Endothelial cell of coronary artery (primary cell): ENCODE data around the gene NFKBIE. TPM values are rescaled to one million over a fixed set of nuclear protein-coding genes. Genes with fewer than 3 reads are reported as not detected.

Experiments
- total RNA-seq: library from RNA; depleted of rRNA; stranded (reverse); fragments of >200 nt; gene quantifications from 2 replicates; pipeline ENCODE4 v1.2.3, GENCODE V29; 2014

Gene NFKBIE, protein sequence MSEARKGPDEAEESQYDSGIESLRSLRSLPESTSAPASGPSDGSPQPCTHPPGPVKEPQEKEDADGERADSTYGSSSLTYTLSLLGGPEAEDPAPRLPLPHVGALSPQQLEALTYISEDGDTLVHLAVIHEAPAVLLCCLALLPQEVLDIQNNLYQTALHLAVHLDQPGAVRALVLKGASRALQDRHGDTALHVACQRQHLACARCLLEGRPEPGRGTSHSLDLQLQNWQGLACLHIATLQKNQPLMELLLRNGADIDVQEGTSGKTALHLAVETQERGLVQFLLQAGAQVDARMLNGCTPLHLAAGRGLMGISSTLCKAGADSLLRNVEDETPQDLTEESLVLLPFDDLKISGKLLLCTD
- 9.2 and 10.6 TPM in 2 replicates for total RNA-seq

DNA sequence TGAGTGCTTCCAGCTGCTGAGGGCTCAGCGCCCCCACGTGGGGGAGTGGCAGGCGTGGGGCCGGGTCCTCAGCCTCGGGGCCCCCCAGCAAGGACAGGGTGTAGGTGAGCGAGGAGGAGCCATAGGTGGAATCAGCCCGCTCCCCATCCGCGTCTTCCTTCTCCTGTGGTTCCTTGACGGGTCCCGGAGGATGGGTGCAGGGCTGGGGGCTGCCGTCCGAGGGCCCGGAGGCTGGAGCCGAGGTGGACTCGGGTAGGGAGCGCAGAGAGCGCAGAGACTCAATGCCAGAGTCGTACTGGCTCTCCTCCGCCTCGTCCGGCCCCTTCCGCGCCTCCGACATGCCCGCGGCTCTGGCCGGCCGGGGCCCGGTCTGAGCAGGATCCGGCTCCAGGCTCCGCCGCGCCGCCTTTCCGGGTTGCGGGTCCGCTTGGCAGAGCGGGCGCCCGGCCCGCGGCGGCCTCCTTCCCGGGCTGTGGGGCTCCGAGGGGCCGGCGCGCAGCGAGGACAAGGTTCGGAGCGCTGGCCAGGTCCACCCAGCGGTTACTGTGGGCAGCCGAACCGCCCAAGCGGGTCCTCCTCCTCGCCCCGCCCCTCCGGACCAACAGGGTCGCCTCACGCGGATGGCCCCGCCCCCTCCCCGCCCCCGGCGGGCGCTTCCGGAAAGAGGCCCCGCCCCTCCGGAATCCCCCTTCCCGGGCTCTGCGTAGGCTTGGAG is at the start of gene NFKBIE:
TSS of gene NFKBIE (minus strand) at position 545 of the 715 bp plus-strand sequence. CDS start at position 340, 205 bp downstream.

DNA sequence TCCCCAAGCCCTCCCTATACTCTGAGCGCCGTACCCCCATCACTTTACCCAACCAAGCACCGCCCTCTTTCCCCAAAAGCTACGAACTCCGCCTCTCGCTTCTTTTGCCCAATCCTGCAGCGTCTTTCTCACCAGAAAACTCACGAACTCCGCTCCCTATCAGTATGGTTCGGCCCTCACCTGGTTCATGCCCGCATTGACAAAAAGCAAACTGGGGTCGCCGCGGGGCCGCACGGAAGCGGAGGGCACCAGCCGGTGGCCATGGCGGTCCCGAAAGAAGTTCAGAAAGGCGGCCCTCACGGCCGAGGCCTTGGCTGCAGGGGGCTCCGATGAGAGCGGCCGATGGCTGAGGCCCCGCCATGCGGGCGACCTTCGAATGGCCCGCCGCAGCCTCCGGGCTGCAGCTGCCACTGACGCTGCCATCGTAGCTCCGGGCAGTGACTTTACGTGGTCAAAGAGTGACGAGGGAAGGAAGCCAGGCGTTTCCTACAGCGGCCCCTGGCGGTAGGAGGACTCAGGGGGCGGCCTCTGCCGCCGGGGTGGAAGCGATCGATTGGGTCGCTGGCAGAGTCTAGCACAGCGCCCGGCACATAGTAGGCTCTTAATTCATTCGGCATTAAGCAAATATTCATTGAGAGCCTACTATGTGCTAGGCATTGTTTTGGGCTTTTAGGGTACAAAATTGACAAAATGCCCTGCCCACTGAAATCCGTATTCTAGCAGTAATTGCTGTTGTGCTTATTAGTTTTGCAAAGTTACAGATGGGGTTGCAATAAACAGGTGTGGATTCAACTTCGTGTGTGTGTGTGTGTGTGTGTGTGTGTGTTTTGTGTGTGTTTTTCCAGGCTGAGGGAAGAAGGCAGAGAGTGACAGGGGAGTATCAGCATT is 47.8 kb upstream of the NFKBIE start, which contains the start of gene AARS2:
TSS of gene AARS2 (minus strand) at position 447 of the 888 bp plus-strand sequence. CDS start at position 423, 24 bp downstream.

DNA sequence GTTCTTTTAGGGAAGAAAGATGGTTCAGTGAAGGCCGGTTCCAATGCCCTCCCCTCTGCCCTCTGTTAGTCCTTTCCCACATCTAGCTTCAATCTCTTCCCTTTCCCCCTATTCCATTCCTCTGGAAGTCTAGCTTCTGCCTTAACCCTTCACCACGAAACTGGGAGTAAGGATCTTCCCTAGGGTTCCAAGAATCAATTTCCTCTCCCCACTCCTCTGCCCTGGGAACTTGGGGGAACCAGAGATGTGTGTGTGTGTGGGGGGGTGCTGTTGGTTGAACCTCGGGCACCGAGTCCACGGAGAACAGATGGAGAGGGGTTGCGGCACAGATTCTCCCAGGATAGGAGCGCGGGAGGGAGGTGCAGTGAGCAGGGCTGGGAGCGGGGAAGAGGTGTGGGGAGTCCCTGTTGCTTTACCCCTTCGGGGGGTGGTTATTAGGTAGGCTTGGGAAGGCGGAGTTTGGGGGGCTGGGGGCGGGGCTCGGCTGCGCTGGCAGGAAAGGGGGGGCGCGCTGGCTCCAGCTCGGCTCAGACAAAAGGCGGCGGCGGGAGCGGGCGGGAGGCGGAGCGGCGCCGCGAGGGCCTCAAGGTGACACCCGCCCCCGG is 4.7 kb upstream of the NFKBIE start, which contains the start of gene TMEM151B:
TSS of gene TMEM151B (plus strand) at position 530 of the 605 bp plus-strand sequence. CDS start 293 bp downstream, outside the sequence.

DNA sequence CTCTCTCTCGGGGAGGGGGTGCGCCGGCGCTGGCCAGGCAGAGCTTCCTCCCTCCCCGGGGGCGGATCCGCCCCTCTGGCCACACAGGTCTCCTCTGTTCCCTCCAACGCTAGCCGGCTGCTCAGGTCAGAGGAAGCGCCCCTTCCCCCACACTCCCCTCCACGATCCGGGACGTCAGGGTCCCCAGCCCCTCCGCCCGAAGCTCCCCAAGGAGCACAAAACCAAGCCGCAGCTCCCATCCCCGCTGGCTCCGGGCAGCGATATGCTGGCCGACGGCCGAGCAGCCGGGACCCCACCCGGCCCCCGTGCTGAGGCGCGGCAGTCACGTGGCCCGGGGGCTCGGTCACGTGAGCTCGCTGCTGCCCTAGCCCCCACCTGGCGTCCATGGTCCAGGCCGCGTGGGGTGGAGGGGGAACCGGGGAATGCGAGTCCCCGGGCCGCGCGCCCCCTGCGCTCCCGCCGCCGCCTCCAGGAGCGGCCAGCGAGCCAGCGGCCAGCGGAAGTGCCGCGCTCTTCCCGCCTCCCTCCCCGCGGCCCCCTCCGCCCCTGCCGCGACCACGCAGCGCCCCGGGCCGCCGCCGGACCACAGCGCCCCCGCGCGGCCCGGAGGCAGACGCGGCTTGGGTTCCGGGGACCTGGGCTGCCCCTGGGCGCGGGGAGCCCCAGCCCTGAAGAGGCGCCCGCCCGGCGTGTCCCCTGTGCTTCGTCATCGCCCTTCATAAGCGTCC is 8.2 kb downstream of the NFKBIE start, which contains the start of gene SLC35B2:
TSS of gene SLC35B2 (minus strand) at position 504 of the 728 bp plus-strand sequence. CDS start at position 386, 118 bp downstream.

DNA sequence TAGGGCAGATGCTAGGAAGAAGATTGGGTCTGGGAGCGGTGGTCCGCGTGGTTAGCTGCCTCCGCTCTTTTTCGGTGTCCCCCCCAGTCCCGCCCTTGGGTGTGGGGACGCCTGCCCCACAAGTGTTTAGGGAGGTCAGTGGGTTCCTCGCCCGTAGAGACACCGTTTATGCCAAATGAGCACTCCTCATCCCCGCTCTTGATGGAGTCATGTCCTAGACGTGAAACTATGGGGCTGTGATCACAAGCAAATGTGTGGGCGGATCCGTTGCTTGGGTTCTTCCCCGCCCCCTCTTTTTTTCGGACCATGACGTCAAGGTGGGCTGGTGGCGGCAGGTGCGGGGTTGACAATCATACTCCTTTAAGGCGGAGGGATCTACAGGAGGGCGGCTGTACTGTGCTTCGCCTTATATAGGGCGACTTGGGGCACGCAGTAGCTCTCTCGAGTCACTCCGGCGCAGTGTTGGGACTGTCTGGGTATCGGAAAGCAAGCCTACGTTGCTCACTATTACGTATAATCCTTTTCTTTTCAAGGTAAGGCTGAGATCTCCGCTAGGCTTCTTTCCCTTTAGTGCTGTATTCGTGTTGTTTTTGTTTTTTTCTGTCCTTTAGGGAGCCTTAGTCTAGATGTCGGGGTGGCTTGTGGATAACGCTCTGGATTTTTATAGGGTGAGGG is 18.6 kb downstream of the NFKBIE start, which contains the start of gene HSP90AB1:
TSS of gene HSP90AB1 (plus strand) at position 439 of the 675 bp plus-strand sequence. CDS start 1,529 bp downstream, outside the sequence.

DNA sequence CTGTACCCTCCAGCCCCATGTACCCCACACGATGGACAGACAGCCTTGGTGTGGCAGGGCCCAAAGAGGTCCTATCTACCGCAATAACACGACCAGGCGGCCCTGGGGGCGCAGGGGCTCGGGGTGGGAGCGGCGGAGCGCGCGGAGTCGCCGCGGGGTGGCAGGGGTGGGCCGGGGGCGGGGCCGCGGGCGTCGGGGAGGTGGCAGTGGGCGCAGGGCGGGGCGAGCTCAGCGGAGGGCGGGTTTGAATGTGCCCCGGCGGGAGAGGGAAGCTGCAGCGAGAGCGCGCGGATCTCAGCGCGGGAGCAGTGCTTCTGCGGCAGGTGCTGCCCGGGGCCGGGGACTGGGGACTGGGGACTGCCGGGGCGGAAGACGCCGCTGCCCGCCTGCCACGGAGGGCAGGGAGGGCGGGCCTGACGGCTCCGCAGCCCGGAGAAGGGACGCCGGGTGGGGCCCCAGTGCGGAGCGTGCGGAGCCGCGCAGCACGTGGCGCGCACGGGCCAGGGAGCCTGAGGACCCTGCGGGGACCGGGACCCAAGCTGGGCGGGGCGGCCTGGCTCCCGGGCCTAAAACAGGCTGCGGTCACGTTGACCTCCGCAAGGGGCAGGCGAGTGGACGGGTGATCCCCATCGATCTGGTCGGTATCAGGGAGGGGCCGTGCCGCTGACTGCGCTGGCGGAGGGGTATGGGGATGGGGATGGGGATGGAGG is 41.9 kb downstream of the NFKBIE start, which contains the start of gene SLC29A1:
TSS of gene SLC29A1 (plus strand) at position 277 of the 710 bp plus-strand sequence. CDS start 3,719 bp downstream, outside the sequence.

DNA sequence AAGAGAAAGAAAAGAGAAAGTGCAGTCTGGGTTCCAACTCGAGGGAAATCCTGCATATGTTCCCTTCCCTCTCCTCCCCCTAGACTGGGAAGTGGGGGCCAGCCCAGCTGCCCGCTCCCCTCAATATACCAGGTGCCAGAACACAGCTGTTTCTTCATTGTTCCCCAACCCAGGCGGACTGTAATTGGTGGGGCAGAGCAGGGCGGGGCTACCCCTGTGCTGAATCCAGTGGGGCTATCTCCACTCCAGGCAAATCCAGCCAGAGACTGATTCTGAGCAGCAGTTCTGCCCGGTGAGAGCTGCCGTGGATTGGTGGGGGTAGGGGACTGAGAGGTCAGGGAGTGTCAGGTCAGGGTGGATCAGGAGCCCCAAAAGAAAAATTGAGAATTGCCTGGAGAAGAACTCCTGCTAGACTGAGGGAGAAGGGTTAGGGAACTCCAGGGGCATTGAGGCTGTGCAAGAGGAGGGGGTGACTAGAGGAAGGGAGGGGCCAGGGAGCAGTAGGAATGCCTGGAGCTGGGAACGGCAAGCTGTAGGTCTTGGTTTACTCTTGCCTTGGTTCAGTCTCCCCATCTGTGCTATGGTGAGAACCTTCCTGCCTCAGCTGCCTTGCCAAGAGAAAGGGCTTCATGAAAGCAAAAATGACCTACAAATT is 48.5 kb downstream of the NFKBIE start, which contains the start of gene MYMX:
TSS of gene MYMX (plus strand) at position 250 of the 655 bp plus-strand sequence. CDS start 546 bp downstream, outside the sequence.

Other genes starting within 250 kb of the NFKBIE start
- 60.2 and 68.4 TPM in 2 replicates for gene MRPL14, start 138.1 kb downstream of the NFKBIE start, total RNA-seq
- gene TMEM63B, start 138.0 kb downstream of the NFKBIE start, total RNA-seq = 19.4 and 23.9 TPM in 2 replicates
- gene CAPN11, start 106.7 kb downstream of the NFKBIE start, total RNA-seq = 0.94 and 1.9 TPM in 2 replicates
- gene MYMX, start 48.6 kb downstream of the NFKBIE start, total RNA-seq = 0.18 TPM in 1 of 2 replicates, not detected in the other
- 63.9 and 75.7 TPM in 2 replicates for gene SLC29A1, start 42.0 kb downstream of the NFKBIE start, total RNA-seq
- gene HSP90AB1, start 18.4 kb downstream of the NFKBIE start, total RNA-seq = 710 and 741 TPM in 2 replicates
- gene SLC35B2, start 8.0 kb downstream of the NFKBIE start, total RNA-seq = 41.6 and 45.5 TPM in 2 replicates
- 0.54 TPM in 1 of 2 replicates, not detected in the other for gene TMEM151B, start 4.9 kb upstream of the NFKBIE start, total RNA-seq
- 21.3 and 22.0 TPM in 2 replicates for gene AARS2, start 47.8 kb upstream of the NFKBIE start, total RNA-seq
- not detected in 2 replicates for gene SPATS1, start 77.1 kb upstream of the NFKBIE start, total RNA-seq
- gene CDC5L, start 122.2 kb upstream of the NFKBIE start, total RNA-seq = 21.0 and 23.7 TPM in 2 replicates